A673 (cell line): Measurements from ENCODE around the gene KCNMA1. TPM values are rescaled to one million over a fixed set of nuclear protein-coding genes. Genes with fewer than 3 reads are reported as not detected.

ENCODE experiments used
- BruUV-seq: library from RNA; stranded (reverse); fragments of 400-500 nt; replicated peaks from 2 replicates; lab custom pipeline; 2021; lab: Mats Ljungman, UMichigan
- CTCF ChIA-PET: fragments of 300-600 bp; sonication (Branson Sonifier 250); formaldehyde crosslinking; loops from one replicate; lab custom pipeline; 2022; ENCODE audit warnings: antibody characterized with exemption; lab: Charles Lee
- POLR2A ChIA-PET: fragments of 300-600 bp; sonication (Branson Sonifier 250); formaldehyde crosslinking; loops from one replicate; lab custom pipeline; 2022; ENCODE audit warnings: antibody characterized with exemption; ENCODE audit not compliant: low non-redundant PET; lab: Charles Lee
- DNase-seq: peaks from one replicate; pipeline ENCODE4 v3.0.0-alpha.2; 2015; ENCODE audit warnings: low spot score
- H3K27ac ChIP-seq: fragments of 200-600 bp; sonication (generic); 2 replicates; pipeline ENCODE4 v1.5.1; 2016; ENCODE audit warnings: mixed run types, low read depth, mild to moderate bottlenecking, mixed read lengths, antibody characterized with exemption, low read length; ENCODE audit not compliant: poor library complexity, severe bottlenecking
- H3K27me3 ChIP-seq: fragments of 200-600 bp; sonication (generic); replicated peaks from 2 replicates; pipeline ENCODE4 v1.6.1; 2017; ENCODE audit warnings: mixed run types, low read depth, mild to moderate bottlenecking, mixed read lengths, antibody characterized with exemption, low read length; ENCODE audit not compliant: insufficient read depth, poor library complexity
- H3K36me3 ChIP-seq: fragments of 200-600 bp; sonication (generic); 2 replicates; pipeline ENCODE4 v1.6.1; 2016; ENCODE audit warnings: mixed run types, mild to moderate bottlenecking, mixed read lengths, antibody characterized with exemption, low read length; ENCODE audit not compliant: insufficient read depth, poor library complexity, severe bottlenecking
- H3K4me1 ChIP-seq: fragments of 200-600 bp; sonication (generic); 2 replicates; pipeline ENCODE4 v1.6.1; 2017; ENCODE audit warnings: mixed run types, mild to moderate bottlenecking, mixed read lengths, antibody characterized with exemption, low read length; ENCODE audit not compliant: insufficient read depth, poor library complexity, severe bottlenecking
- H3K4me3 ChIP-seq: fragments of 200-600 bp; sonication (generic); 2 replicates; pipeline ENCODE4 v1.5.1; 2016; ENCODE audit warnings: low read depth, mixed run types, mild to moderate bottlenecking, mixed read lengths, low read length; ENCODE audit not compliant: poor library complexity, severe bottlenecking
- H3K9me3 ChIP-seq: fragments of 200-600 bp; sonication (generic); 2 replicates; pipeline ENCODE4 v1.6.1; 2016; ENCODE audit warnings: mixed run types, low read depth, mild to moderate bottlenecking, mixed read lengths, antibody characterized with exemption, low read length; ENCODE audit not compliant: poor library complexity, severe bottlenecking
- CTCF ChIP-seq: fragments of 300-800, 200-600 bp; sonication (generic); conservative IDR thresholded peaks from 2 replicates; pipeline ENCODE4 v1.5.1; 2017; ENCODE audit warnings: low read depth, mild to moderate bottlenecking, antibody characterized with exemption, low read length, moderate library complexity, mixed read lengths
- EZH2 ChIP-seq: fragments of 200-600 bp; sonication (generic); IDR thresholded peaks from 2 replicates; pipeline ENCODE4 v1.6.1; 2017; ENCODE audit warnings: borderline replicate concordance, low read depth, mild to moderate bottlenecking, mixed read lengths, antibody characterized with exemption, low read length; ENCODE audit not compliant: poor library complexity, severe bottlenecking
- intact Hi-C: fragments of 100-400 bp; cut with micrococcal nuclease; formaldehyde crosslinking; loops from one replicate; pipeline ENCODE4 v1.10.0; 2022; ENCODE audit not compliant: unreplicated experiment
- total RNA-seq: library from RNA; stranded (reverse); gene quantifications from 2 replicates; pipeline ENCODE4 v1.2.3, GENCODE V29; 2021

KCNMA1 gene
- total RNA-seq, 1 experiment from 2014 or later, result 0.84 TPM

DNA sequence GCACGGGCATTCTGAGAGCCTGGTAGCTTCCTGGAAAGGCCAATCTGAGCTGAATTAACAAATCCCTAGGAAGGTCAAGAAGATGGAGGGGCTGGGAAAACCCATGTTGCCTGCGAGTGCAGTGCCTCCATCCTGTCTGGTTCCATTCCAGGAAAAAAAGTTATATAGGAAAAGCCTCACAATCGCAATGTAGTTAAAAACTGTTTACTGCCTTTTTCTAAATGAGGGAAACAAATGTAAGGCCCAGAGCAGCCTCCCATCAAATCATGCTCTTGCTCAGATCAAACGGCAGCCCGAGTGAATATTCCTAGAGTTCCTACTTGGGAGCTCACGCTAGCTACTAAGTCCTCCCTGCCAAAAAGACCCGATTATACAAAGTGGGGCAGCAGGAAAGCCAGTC, 179.9 kb downstream of the KCNMA1 start:
- intact Hi-C loops, result no loop called here
- TF ChIP-seq CTCF (no peak), EZH2 (no peak)
- Histone ChIP-seq H3K27me3 (peaks cover 8% of the 10 kb centered on the region), H3K4me1 (no peaks in the 10 kb centered on the region), H3K4me3 (no peak overlapping the region), H3K9me3 (no peaks in the 10 kb centered on the region), H3K27ac (no peak overlapping the region), H3K36me3 (no peaks in the 10 kb centered on the region)
- no peak for DNase-seq
- CTCF ChIA-PET, result no interaction called here
- BruUV-seq, result no TSS peak
- POLR2A ChIA-PET, result no interaction called here

DNA sequence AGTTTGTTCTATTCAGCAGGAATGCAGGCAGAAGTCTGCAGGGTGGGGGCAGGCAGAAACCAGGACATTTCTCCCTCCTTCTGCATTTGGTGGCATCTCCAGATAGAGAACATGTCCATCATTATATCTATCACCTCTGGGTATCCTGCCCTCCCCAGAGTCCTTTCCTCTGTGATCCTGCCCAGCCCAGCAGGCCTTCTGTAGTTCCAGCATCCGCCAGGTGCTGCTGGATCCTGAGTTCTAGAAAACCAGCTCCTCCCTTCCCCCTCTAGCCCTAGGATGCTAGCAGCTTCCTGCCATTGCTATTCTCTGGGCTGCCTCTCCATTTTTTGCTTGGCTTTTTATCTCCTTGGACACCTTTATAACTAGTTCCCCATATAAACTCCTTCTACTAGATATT, 180.3 kb downstream of the KCNMA1 start:
- no peak overlapping the region for H3K4me3 ChIP-seq
- intact Hi-C loops, result no loop called here
- H3K27me3 ChIP-seq, result peaks cover 8% of the 10 kb centered on the region
- CTCF ChIA-PET, result no interaction called here
- TF ChIP-seq EZH2 (no peak), CTCF (no peak)
- no peak for DNase-seq
- no TSS peak for BruUV-seq
- no peak overlapping the region for H3K27ac ChIP-seq
- no peaks in the 10 kb centered on the region for H3K4me1 ChIP-seq
- POLR2A ChIA-PET, result no interaction called here
- H3K36me3 ChIP-seq, result no peaks in the 10 kb centered on the region
- no peaks in the 10 kb centered on the region for H3K9me3 ChIP-seq

- BruUV-seq, result no TSS peak
- no peak overlapping the region for H3K4me3 ChIP-seq
- POLR2A ChIA-PET, result no interaction called here
- no peak overlapping the region for H3K27ac ChIP-seq
- no peaks in the 10 kb centered on the region for H3K4me1 ChIP-seq
- H3K36me3 ChIP-seq, result no peaks in the 10 kb centered on the region
- H3K9me3 ChIP-seq, result no peaks in the 10 kb centered on the region
- intact Hi-C loops, result no loop called here
- peaks cover 8% of the 10 kb centered on the region for H3K27me3 ChIP-seq
- CTCF ChIA-PET, result no interaction called here
- TF ChIP-seq EZH2 (no peak), CTCF (no peak)
- DNase-seq, result no peak
These were observed 181.2 kb downstream of the KCNMA1 start for GRCh38 chr10:77456414-77456813.
